Mesothelial cell of epicardium (in vitro differentiated cells): ENCODE results near the gene TRIM24. TPM values are rescaled to one million over a fixed set of nuclear protein-coding genes. Genes with fewer than 3 reads are reported as not detected.
A peak's percentile ranks its signal among the peaks of the same experiment; 100 is the strongest.

Experiments
- DNase-seq, 2 experiments: peaks; one replicate each; pipeline ENCODE4 v3.0.0; 2021; ENCODE audit warnings: low spot score in 2 of 2; ENCODE audit not compliant: unreplicated experiment in 2 of 2
- H3K27ac Mint-ChIP-seq: 2 replicates; pipeline ENCODE4 v1.8.0; 2021; ENCODE audit warnings: mixed read lengths
- H3K27me3 Mint-ChIP-seq: 2 replicates; pipeline ENCODE4 v1.8.0; 2021; ENCODE audit warnings: low read depth, mixed read lengths
- H3K36me3 Mint-ChIP-seq: 2 replicates; pipeline ENCODE4 v1.8.0; 2021; ENCODE audit warnings: mixed read lengths
- H3K4me1 Mint-ChIP-seq: 2 replicates; pipeline ENCODE4 v1.8.0; 2021; ENCODE audit warnings: mixed read lengths
- H3K4me3 Mint-ChIP-seq: 2 replicates; pipeline ENCODE4 v1.8.0; 2021; ENCODE audit warnings: mild to moderate bottlenecking, moderate library complexity, mixed read lengths
- H3K9me3 Mint-ChIP-seq: 2 replicates; pipeline ENCODE4 v1.8.0; 2021; ENCODE audit warnings: mixed read lengths
- CTCF ChIP-seq: fragments of 200-600 bp; sonication (generic); IDR thresholded peaks from one replicate; pipeline ENCODE4 v1.5.0; 2021; ENCODE audit warnings: antibody characterized with exemption; ENCODE audit not compliant: unreplicated experiment
- total RNA-seq: library from RNA; stranded (reverse); gene quantifications from 3 replicates; pipeline ENCODE4 v1.2.1, GENCODE V29; 2021

The TRIM24 gene
- total RNA-seq, 1 donor from 2014 or later, result 86.6 TPM

GRCh38 chr7:138618506-138618905 lies 158.4 kb downstream of the TRIM24 start:
- DNase-seq, result no peak
- Mint-ChIP-seq H3K4me3 (no peak overlapping the region), H3K27ac (peak overlapping the region; percentile 64), H3K9me3 (no peaks in the 10 kb centered on the region), H3K27me3 (no peaks in the 10 kb centered on the region), H3K4me1 (peaks cover 21% of the 10 kb centered on the region), H3K36me3 (no peaks in the 10 kb centered on the region)
- no peak for TF ChIP-seq CTCF

GRCh38 chr7:138618933-138619332 lies 158.9 kb downstream of the TRIM24 start:
- Mint-ChIP-seq H3K9me3 (no peaks in the 10 kb centered on the region), H3K4me1 (peaks cover 17% of the 10 kb centered on the region), H3K27ac (no peak overlapping the region), H3K4me3 (no peak overlapping the region), H3K36me3 (no peaks in the 10 kb centered on the region), H3K27me3 (no peaks in the 10 kb centered on the region)
- DNase-seq, result no peak
- TF ChIP-seq CTCF, result no peak

GRCh38 chr7:138622841-138623240 lies 162.8 kb downstream of the TRIM24 start:
- Mint-ChIP-seq H3K27me3 (no peaks in the 10 kb centered on the region), H3K36me3 (no peaks in the 10 kb centered on the region), H3K27ac (no peak overlapping the region), H3K4me3 (no peak overlapping the region), H3K9me3 (no peaks in the 10 kb centered on the region), H3K4me1 (peaks cover 28% of the 10 kb centered on the region)
- no peak for TF ChIP-seq CTCF
- no peak for DNase-seq

GRCh38 chr7:138625084-138625848 lies 165.2 kb downstream of the TRIM24 start:
- Mint-ChIP-seq H3K4me1 (peaks cover 21% of the 10 kb centered on the region), H3K9me3 (no peaks in the 10 kb centered on the region), H3K36me3 (no peaks in the 10 kb centered on the region), H3K27me3 (no peaks in the 10 kb centered on the region), H3K27ac (peak overlapping the region; percentile 17), H3K4me3 (no peak overlapping the region)
- no peak for TF ChIP-seq CTCF
- no peak for DNase-seq

GRCh38 chr7:138625849-138626230 lies 165.8 kb downstream of the TRIM24 start:
- H3K36me3 Mint-ChIP-seq, result no peaks in the 10 kb centered on the region
- no peaks in the 10 kb centered on the region for H3K9me3 Mint-ChIP-seq
- no peaks in the 10 kb centered on the region for H3K27me3 Mint-ChIP-seq
- TF ChIP-seq CTCF, result no peak
- peak overlapping the region; percentile 17 for H3K27ac Mint-ChIP-seq
- no peak overlapping the region for H3K4me3 Mint-ChIP-seq
- peaks cover 17% of the 10 kb centered on the region for H3K4me1 Mint-ChIP-seq
- DNase-seq, result no peak
